Suprapubic skin (tissue), 4 donors: ENCODE results near the gene MTRR. TPM values are rescaled to one million over a fixed set of nuclear protein-coding genes. Genes with fewer than 3 reads are reported as not detected.

ENCODE experiments used
- DNase-seq, 2 donors: peaks; one replicate each; pipeline ENCODE4 v3.0.0-alpha.2; 2019; ENCODE audit warnings: low spot score in 2 of 2
- H3K27ac ChIP-seq: fragments of 200-600 bp; sonication (generic); one replicate; pipeline ENCODE4 v1.5.1; 2019
- H3K27me3 ChIP-seq: fragments of 200-600 bp; sonication (generic); one replicate; pipeline ENCODE4 v1.5.1; 2019
- H3K36me3 ChIP-seq: fragments of 200-600 bp; sonication (generic); one replicate; pipeline ENCODE4 v1.5.1; 2019
- H3K4me1 ChIP-seq: fragments of 200-600 bp; sonication (generic); one replicate; pipeline ENCODE4 v1.5.1; 2019
- H3K4me3 ChIP-seq: fragments of 200-600 bp; sonication (generic); one replicate; pipeline ENCODE4 v1.5.1; 2019; ENCODE audit warnings: mild to moderate bottlenecking
- H3K9me3 ChIP-seq: fragments of 200-600 bp; sonication (generic); one replicate; pipeline ENCODE4 v1.5.1; 2019
- EP300 ChIP-seq: sonication (generic); formaldehyde crosslinking; IDR thresholded peaks from one replicate; pipeline ENCODE4 v1.6.1; 2017; ENCODE audit warnings: antibody characterized with exemption
- POLR2A ChIP-seq, 2 donors: fragments of 450-650 bp; IDR thresholded peaks; one replicate each; pipeline ENCODE4 v1.6.1; 2017; ENCODE audit warnings: antibody characterized with exemption in 2 of 2, mild to moderate bottlenecking in 2 of 2, moderate library complexity in 2 of 2
- POLR2AphosphoS5 ChIP-seq, 3 donors: sonication (generic); formaldehyde crosslinking; IDR thresholded peaks; one replicate each; pipeline ENCODE4 v1.6.1; 2017; ENCODE audit warnings: antibody characterized with exemption in 3 of 3
- whole genome bisulfite sequencing: methylation state at CpG from one replicate; pipeline ENCODE4 v1.1.5; 2018; 5-methylcytosine and 5-hydroxymethylcytosine counted together
- total RNA-seq, 4 donors: library from RNA; depleted of rRNA; stranded (reverse); fragments of >200 nt; gene quantifications; one replicate each; pipeline ENCODE4 v1.1.0, GENCODE V29; 2016
- TF ChIP-seq, protein P1 (sequence below), 2 donors: fragments of 200-600 bp in 1 of 2; fragments of 450-650 bp in 1 of 2; sonication (generic) in 1 of 2; IDR thresholded peaks; one replicate each; pipeline ENCODE4 v1.5.1; 2016 to 2019; ENCODE audit warnings: antibody characterized with exemption in 2 of 2, mild to moderate bottlenecking in 1 of 2, moderate library complexity in 1 of 2

Gene MTRR
- total RNA-seq, 4 donors from 2014 or later = 33.5 to 51.2 (median 38.4) TPM

- 92% methylated on average over 9 of the region's 11 CpGs for WGBS
- Histone ChIP-seq H3K36me3 (peaks cover 12% of the 10 kb centered on the region), H3K4me3 (no peak overlapping the region), H3K9me3 (no peaks in the 10 kb centered on the region), H3K27ac (no peak overlapping the region), H3K4me1 (no peaks in the 10 kb centered on the region), H3K27me3 (no peaks in the 10 kb centered on the region)
- no peak for DNase-seq
- TF ChIP-seq POLR2AphosphoS5 (IDR thresholded peaks at IDR 0.05) = no peak
- TF ChIP-seq, protein P1, sequence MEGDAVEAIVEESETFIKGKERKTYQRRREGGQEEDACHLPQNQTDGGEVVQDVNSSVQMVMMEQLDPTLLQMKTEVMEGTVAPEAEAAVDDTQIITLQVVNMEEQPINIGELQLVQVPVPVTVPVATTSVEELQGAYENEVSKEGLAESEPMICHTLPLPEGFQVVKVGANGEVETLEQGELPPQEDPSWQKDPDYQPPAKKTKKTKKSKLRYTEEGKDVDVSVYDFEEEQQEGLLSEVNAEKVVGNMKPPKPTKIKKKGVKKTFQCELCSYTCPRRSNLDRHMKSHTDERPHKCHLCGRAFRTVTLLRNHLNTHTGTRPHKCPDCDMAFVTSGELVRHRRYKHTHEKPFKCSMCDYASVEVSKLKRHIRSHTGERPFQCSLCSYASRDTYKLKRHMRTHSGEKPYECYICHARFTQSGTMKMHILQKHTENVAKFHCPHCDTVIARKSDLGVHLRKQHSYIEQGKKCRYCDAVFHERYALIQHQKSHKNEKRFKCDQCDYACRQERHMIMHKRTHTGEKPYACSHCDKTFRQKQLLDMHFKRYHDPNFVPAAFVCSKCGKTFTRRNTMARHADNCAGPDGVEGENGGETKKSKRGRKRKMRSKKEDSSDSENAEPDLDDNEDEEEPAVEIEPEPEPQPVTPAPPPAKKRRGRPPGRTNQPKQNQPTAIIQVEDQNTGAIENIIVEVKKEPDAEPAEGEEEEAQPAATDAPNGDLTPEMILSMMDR (IDR thresholded peaks at IDR 0.05) = no peak
- TF ChIP-seq EP300 = no peak
These were observed 43.3 kb upstream of the MTRR start for GRCh38 chr5:7825630-7826029.

DNA sequence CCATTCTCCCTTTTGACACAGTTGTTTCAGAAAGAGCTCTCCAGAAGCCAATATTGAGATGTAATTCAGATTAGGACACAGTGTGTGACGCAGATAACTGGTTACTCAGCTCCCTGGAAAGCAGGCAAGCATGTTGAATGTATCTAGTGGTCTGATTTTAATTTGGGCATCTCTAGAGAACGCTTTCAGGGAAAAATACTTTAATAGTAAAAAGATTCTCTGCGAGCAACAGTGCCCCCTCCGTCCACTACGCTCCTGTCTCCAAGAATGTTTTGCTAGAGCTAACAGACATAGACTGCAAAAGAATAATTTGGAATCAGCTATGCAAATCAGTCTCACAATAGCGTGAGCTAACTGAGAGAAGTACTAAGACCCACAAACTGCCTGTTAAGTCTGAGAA, 41.3 kb upstream of the MTRR start:
- Histone ChIP-seq H3K4me1 (no peaks in the 10 kb centered on the region), H3K4me3 (no peak overlapping the region), H3K27me3 (no peaks in the 10 kb centered on the region), H3K27ac (no peak overlapping the region), H3K9me3 (no peaks in the 10 kb centered on the region), H3K36me3 (peaks cover 7% of the 10 kb centered on the region)
- DNase-seq = no peak
- TF ChIP-seq, protein P1 (IDR thresholded peaks at IDR 0.05) = no peak
- TF ChIP-seq EP300 (no peak), POLR2A (IDR thresholded peaks at IDR 0.05) (no peak), POLR2AphosphoS5 (IDR thresholded peaks at IDR 0.05) (no peak)
- WGBS = 66% methylated on average over 6 of the region's 6 CpGs

GRCh38 chr5:7828269-7828668, 40.7 kb upstream of the MTRR start:
- no peaks in the 10 kb centered on the region for H3K27me3 ChIP-seq
- H3K4me3 ChIP-seq = no peak overlapping the region
- H3K27ac ChIP-seq = no peak overlapping the region
- H3K36me3 ChIP-seq = peaks cover 7% of the 10 kb centered on the region
- no peaks in the 10 kb centered on the region for H3K9me3 ChIP-seq
- TF ChIP-seq, protein P1 (IDR thresholded peaks at IDR 0.05) = no peak
- no peak for TF ChIP-seq POLR2AphosphoS5 (IDR thresholded peaks at IDR 0.05)
- no peak for TF ChIP-seq EP300
- no peak for TF ChIP-seq POLR2A (IDR thresholded peaks at IDR 0.05)
- WGBS = 78% methylated on average over 10 of the region's 10 CpGs
- DNase-seq = no peak
- H3K4me1 ChIP-seq = no peaks in the 10 kb centered on the region

GRCh38 chr5:7834982-7835381, 34.0 kb upstream of the MTRR start:
- no peaks in the 10 kb centered on the region for H3K9me3 ChIP-seq
- DNase-seq = no peak
- no peaks in the 10 kb centered on the region for H3K36me3 ChIP-seq
- no peak overlapping the region for H3K27ac ChIP-seq
- H3K4me1 ChIP-seq = no peaks in the 10 kb centered on the region
- 85% methylated on average over 4 of the region's 4 CpGs for WGBS
- no peaks in the 10 kb centered on the region for H3K27me3 ChIP-seq
- H3K4me3 ChIP-seq = no peak overlapping the region
- TF ChIP-seq EP300 (no peak), POLR2AphosphoS5 (IDR thresholded peaks at IDR 0.05) (no peak), POLR2A (IDR thresholded peaks at IDR 0.05) (no peak)
- TF ChIP-seq, protein P1 (IDR thresholded peaks at IDR 0.05) = no peak

- DNase-seq = no peak
- Histone ChIP-seq H3K36me3 (no peaks in the 10 kb centered on the region), H3K4me3 (no peak overlapping the region), H3K27ac (no peak overlapping the region), H3K9me3 (no peaks in the 10 kb centered on the region), H3K27me3 (peaks cover under 1% of the 10 kb centered on the region), H3K4me1 (no peaks in the 10 kb centered on the region)
- WGBS = 72% methylated on average over 3 of the region's 3 CpGs
- TF ChIP-seq POLR2AphosphoS5 (IDR thresholded peaks at IDR 0.05) (no peak), EP300 (no peak), POLR2A (IDR thresholded peaks at IDR 0.05) (no peak)
- TF ChIP-seq, protein P1 (IDR thresholded peaks at IDR 0.05) = no peak
These were observed 31.5 kb upstream of the MTRR start for GRCh38 chr5:7837403-7837802.
